ENCODE measurements around the gene AMER3. TPM values are rescaled to one million over a fixed set of nuclear protein-coding genes. Genes with fewer than 3 reads are reported as not detected.
"Not testable (repeated sequence)": the region's sequence is repeated elsewhere in the genome, so short reads cannot be mapped to it uniquely, and the experiment has no call there.

Gene AMER3
- total RNA-seq, 1 donor from 2014 or later, result not detected

DNA sequence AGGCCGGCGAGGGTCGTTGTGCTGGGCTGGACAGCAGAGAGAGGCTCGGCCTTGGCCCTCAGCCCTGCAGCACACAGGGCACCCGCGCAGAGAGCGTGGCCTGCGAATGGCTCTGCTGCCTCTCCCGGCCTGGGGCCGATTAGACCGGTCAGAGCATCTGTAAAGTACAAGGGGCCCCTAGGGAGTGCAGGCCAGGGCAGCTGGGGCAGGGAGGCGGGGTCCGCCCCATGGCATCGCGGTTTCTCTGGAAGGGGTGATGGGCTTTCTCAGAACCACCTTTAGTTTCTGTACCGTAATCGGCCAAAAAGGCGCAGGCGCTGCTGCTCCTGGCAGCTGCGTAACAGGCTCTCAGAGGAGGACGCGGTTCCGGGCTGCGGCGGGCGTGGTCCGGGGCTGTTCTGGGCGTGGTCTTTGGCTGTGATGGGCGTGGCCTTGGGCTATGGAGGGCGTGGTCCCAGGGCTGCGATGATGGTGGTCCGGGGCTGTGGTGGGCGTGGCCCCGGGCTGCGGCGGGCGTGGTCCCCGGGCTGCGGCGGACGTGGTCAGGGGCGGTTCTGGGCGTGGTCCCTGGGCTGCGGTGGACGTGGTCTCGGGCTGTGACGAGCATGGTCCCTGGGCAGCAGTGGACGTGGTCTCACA, 27.9 kb upstream of the AMER3 start:
- TF ChIP-seq, protein P1, sequence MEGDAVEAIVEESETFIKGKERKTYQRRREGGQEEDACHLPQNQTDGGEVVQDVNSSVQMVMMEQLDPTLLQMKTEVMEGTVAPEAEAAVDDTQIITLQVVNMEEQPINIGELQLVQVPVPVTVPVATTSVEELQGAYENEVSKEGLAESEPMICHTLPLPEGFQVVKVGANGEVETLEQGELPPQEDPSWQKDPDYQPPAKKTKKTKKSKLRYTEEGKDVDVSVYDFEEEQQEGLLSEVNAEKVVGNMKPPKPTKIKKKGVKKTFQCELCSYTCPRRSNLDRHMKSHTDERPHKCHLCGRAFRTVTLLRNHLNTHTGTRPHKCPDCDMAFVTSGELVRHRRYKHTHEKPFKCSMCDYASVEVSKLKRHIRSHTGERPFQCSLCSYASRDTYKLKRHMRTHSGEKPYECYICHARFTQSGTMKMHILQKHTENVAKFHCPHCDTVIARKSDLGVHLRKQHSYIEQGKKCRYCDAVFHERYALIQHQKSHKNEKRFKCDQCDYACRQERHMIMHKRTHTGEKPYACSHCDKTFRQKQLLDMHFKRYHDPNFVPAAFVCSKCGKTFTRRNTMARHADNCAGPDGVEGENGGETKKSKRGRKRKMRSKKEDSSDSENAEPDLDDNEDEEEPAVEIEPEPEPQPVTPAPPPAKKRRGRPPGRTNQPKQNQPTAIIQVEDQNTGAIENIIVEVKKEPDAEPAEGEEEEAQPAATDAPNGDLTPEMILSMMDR (IDR thresholded peaks at IDR 0.05), result no peak
- Histone ChIP-seq H3K4me1 (peaks cover 7 to 15% of the 10 kb centered on the region in 2 donors), H3K36me3 (no peaks in the 10 kb centered on the region), H3K27ac (peak overlapping the region; percentile 73 to 86), H3K9me3 (no peaks in the 10 kb centered on the region), H3K27me3 (no peaks in the 10 kb centered on the region), H3K4me3 (peak overlapping the region; percentile 64 to 67)
- intact Hi-C loops (cut with DNase I), result loop anchor here (5.0 kb wide), 5 partner anchors 70 to 850 kb away; partner anchors contain the start of genes FAM168B, IMP4 and PTPN18
- peak; percentile 46 to 91 for DNase-seq (ENCODE audit: low spot score in 2 of 2)

GRCh38 chr2:130728007-130728454, 27.3 kb upstream of the AMER3 start:
- intact Hi-C loops (cut with DNase I), result loop anchor here (5.0 kb wide), 5 partner anchors 69 to 851 kb away; partner anchors contain the start of genes FAM168B, IMP4 and PTPN18
- TF ChIP-seq, protein P1 (IDR thresholded peaks at IDR 0.05), result no peak
- Histone ChIP-seq H3K4me3 (peak overlapping the region; percentile 64 to 67), H3K4me1 (peaks cover 7 to 15% of the 10 kb centered on the region in 2 donors), H3K36me3 (no peaks in the 10 kb centered on the region), H3K27ac (peak overlapping the region; percentile 73 to 86), H3K9me3 (no peaks in the 10 kb centered on the region), H3K27me3 (no peaks in the 10 kb centered on the region)
- no peak for DNase-seq (ENCODE audit: low spot score in 2 of 2)

DNA sequence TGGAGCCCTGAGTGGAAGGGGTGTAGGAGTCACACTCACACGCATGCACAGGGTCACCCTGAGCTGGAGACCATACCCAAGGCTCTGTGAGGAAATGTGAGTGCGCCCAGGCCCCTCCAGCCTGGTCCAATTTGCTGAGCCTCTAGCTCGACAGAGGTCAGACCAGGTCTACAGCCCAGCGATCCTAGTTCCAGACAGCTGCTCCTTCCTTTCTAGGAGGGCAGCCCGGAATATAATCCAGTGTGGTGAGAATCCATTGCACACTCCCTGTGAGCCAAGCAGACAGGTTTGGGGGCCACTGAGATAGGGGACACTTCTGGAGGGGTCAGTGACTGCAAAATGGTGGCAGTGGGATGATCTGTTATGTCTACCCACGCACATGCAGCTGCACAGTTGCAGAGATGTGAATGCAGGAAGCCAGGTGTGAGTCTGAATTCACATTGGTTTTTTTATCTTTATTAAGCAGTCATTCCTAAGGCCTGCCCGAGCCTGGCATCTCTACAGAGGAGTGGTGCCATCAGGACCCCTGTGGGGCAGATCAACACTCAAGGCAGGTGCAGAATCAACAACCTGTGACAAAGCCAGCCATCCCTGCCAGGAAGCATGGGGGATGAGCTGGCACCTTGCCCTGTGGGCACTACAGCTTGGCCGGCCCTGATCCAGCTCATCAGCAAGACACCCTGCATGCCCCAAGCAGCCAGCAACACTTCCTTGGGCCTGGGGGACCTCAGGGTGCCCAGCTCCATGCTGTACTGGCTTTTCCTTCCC, 26.6 kb upstream of the AMER3 start, which contains the start of gene GPR148:
TSS of gene GPR148 (plus strand) at position 522 of the 768 bp plus-strand sequence. CDS start at position 604, 82 bp downstream.
- intact Hi-C loops (cut with DNase I), result loop anchor here (5.0 kb wide), 5 partner anchors 69 to 851 kb away; partner anchors contain the start of genes FAM168B, IMP4 and PTPN18
- DNase-seq (ENCODE audit: low spot score in 2 of 2), result no peak
- H3K9me3 ChIP-seq, result no peaks in the 10 kb centered on the region
- peaks cover 7 to 15% of the 10 kb centered on the region in 2 donors for H3K4me1 ChIP-seq
- H3K27me3 ChIP-seq, result no peaks in the 10 kb centered on the region
- TF ChIP-seq, protein P1 (IDR thresholded peaks at IDR 0.05), result no peak
- peak within 1 kb of the TSS; percentile 73 to 86 for H3K27ac ChIP-seq
- H3K36me3 ChIP-seq, result no peaks in the 10 kb centered on the region
- H3K4me3 ChIP-seq, result peak within 1 kb of the TSS; percentile 64 to 67

- Histone ChIP-seq H3K27me3 (no peaks in the 10 kb centered on the region), H3K9me3 (no peaks in the 10 kb centered on the region), H3K4me3 (no peak overlapping the region), H3K27ac (peak overlapping the region in 1 of 2 donors; percentile 25), H3K4me1 (peaks cover 7 to 15% of the 10 kb centered on the region in 2 donors), H3K36me3 (no peaks in the 10 kb centered on the region)
- intact Hi-C loops (cut with DNase I), result loop anchor here (5.0 kb wide), 5 partner anchors 68 to 852 kb away; partner anchors contain the start of genes FAM168B, IMP4 and PTPN18
- DNase-seq (ENCODE audit: low spot score in 2 of 2), result no peak
- TF ChIP-seq, protein P1 (IDR thresholded peaks at IDR 0.05), result no peak
Observed at GRCh38 chr2:130729322-130730299, 25.7 kb upstream of the AMER3 start.

DNA sequence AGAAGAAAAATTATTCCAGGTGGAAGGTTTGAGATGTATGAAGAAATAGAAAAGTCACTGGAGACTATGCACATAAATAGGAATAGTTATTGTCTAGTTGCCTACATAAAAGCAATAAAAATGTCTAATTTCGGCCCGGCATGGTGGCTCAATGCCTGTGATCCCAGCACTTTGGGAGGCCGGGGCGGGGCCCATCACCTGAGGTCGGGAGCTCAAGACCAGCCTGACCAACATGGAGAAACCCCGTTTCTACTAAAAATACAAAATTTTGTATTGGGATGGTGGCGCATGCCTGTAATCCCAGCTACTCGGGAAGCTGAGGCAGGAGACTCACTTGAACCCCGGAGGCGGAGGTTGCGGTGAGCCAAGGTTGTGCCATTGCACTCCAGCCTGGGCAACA, 23.1 kb upstream of the AMER3 start:
- H3K4me1 ChIP-seq; intact Hi-C loops (cut with DNase I); DNase-seq (ENCODE audit: low spot score in 2 of 2): not testable (repeated sequence)

More for the DNA sequence above, 23.1 kb upstream of the AMER3 start:
- not testable (repeated sequence) for H3K9me3 ChIP-seq, H3K27me3 ChIP-seq, H3K36me3 ChIP-seq, H3K4me3 ChIP-seq, H3K27ac ChIP-seq

All from ascending aorta (tissue), 2 donors.